Middle frontal gyrus (tissue), 1 donor: Measurements from ENCODE around the gene IL19.

Experiments used
- DNase-seq: peaks from one replicate; pipeline ENCODE4 v3.0.0-alpha.2; 2015; ENCODE audit warnings: low spot score; ENCODE audit errors: extremely low spot score

IL19 gene

DNA sequence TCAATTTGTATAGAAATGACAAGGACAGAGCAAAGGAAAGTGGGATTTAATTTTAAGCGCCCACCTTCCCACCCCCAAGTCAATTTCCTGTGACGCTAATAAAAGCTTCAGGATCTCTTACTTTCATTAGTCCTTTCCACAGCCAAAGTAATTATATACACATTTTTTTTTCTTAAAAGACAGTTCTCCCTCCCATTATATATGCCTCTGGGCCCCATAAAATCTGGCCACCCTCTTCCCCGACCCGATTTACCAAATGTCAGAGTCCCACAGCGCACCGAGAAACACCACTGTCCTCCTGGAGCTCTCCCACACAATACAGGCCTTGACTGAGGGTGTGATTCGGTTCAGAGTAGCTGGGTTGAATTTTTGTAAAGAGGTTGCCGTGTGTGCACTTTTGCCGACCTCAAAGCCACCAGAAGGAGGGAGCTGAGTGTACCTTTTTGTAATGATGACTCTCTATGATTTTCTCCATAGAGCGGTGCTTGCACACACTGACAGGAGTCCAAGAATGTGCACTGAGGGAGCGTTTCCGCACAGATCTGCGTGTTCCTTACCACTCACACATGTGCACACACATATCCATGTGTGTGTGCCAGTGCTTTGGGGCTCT, 27.9 kb downstream of the IL19 start:
- DNase-seq = no peak

DNA sequence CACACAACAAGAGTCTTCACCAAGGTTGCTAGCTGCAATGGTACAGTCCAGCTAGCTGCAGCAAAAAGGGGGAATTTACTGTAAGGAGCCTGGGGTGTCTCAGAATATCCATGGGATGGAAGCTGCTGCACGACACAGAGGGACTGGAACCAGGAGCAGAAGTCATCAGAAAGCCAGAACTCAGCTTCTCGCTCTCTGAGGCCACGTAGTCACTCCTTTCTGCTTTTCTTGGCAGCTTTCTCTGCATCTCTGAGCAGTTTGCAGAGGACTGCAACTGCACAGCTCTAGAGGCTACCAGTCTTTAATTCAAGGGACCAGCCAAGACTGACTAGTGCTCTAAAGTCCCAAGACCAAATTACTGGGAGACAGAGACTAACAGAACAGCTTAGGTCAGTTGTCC, 28.7 kb downstream of the IL19 start:
- no peak for DNase-seq

DNA sequence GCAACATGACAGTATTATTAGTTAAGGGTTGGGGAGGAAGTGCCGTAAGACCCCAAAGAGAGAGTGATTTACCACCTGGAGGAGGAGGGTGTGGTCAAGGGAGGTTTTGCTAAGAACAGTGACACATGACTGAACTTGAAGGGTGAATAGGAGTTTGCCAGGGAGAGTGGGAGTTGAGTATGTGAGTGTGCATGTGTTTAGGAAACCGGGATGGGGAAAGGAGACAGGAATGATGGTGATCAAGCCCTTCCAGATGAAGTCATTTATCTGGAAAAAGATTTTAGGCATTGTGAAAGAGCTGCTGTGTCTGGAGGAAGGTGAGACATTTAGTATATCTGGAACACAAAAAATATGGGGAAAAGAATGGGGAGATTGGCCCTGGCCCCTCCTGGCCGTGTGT, 29.8 kb downstream of the IL19 start:
- DNase-seq = no peak

DNA sequence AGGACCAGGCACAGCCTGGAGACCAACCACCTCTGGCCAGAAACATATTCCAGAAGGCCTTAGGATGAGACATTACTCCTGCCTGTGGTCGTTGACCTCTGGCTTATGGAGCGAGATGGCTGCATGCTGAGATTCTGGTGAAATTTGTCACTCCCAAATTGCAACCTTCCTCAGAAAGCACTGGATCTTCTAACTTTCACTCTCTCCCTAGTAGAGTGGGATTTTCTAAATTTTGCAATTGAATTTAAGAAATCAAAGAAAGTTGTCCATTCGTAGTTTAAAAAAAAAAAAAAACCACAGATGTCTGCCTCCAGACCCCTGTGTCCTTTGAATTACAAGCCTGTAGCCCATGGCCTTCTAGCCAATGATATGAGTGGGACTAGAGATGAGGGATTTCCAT, 30.3 kb downstream of the IL19 start:
- no peak for DNase-seq

DNA sequence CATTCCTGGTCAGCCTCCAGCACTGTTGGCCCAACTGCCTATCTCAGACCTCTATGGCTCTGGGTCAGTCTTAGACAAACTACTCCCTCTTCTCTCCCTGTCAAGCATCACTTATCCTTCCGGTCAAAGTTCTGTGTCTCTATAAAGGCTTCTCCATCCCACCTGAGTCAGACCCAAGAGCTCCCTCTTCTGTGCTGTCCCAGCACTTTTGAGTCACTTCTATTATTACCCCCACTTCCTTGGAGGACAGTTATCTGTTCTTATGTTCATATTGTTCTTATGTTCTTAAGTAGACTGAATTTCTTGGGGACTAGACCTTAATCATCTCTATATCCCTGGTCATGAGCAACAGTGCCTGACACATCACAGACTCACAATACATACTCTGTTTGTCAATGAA, 30.9 kb downstream of the IL19 start:
- no peak for DNase-seq

DNA sequence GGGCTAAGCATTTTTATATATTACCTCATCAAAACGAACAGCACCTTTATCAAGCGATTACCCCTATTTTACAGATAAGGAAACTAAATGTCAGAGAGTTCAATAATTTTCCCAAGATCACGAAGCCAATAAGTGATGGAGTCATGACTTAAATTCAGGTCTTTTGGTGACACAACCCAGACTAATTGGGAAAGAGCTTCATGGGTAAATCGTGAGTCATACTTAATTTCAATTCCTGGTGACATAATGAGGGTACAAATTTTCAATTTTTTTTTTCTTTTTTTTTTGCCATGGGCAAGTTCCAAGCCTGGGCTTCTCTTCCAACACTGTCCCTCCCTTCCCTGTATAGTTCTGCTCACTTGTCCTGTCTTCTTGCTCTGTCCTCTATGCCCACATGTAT, 31.8 kb downstream of the IL19 start:
- DNase-seq = no peak

DNA sequence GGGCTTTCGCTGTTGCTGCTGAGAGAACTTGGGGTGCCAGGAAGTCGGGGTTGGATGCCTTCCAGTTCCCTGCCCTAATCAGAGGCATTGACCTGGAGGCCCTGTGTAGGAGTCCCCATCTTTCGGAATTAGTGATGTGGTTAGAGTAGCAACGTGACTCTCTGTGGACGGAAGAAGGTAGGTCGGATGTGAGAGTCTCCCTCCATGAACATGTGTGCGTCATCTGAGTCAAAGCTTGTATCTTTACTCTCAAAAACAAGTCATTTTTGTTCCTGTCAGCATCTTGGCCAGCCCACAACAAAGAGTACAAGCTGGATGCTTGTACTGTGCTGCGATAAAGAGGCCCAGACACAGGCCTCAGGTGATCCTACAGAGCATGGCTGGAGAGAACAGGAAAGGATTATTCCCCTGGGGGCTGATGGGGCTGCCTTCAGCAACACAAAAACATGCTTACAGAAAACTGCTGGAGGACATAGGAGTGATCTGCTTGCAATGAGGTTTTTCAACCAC, 32.7 kb downstream of the IL19 start:
- DNase-seq = no peak

DNA sequence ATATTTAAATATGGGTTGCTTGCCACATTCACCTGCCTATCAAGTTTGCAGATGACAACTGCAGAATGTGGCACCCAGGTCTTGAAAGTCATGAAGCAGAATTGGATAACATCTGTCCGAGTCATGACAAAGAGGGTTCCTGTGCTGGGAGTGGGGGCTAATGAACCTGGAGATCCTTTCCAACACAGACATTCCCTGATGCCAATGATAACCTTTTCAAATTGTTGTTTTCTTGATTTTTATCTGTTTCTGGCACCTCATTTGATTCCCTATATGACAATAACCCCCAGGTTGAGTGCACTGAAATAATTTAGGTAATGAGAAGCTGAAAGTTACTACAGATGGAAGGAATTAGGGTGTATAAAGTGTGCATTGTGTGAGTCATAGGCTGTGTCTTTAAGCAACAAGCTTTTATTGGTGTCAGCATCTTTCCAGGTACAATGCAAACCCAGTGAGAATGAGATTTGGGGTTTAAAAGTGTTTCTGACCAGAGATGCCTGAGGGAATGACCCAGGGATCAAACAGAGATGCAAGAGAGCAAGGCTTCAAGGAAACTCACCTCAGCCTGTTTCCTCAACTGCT, 33.7 kb downstream of the IL19 start:
- no peak for DNase-seq

DNA sequence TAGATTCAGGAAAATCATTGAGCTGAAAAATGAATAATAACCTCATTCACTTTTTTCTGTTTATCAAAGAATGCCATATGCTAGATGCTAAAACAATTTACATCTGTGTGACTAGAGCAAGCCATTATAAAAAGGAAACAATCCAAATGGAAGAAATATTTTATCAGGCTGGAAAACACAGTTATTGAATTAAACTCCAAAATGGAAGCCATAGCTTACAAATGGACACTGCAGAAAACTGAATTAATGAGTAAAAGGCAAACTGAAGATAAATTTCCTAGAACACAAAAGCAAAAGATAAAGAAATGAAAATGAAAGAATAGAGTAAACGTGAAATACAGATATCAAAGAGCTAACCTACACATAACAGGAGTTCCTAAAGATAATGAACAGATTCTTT, 34.8 kb downstream of the IL19 start:
- no peak for DNase-seq

DNA sequence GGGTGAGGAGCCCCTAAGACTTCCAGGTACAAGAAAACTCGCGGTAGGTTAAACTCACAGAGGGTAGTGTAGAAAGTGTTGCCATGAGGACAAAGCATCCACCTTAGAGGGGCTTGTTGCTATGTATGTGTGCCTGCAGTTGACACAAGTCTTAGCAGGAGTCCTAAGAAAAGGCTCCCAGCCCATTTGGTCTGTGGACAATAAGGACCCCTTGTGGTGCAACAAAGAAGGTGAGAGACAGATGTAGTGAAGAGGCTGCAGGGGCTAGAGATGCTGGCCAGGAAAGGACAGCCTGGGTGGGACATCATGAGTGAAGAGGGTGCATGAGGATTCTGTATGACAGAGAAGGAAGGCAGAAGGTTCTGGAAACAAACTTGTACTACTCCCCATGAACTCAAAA, 38.0 kb downstream of the IL19 start:
- DNase-seq = no peak

DNA sequence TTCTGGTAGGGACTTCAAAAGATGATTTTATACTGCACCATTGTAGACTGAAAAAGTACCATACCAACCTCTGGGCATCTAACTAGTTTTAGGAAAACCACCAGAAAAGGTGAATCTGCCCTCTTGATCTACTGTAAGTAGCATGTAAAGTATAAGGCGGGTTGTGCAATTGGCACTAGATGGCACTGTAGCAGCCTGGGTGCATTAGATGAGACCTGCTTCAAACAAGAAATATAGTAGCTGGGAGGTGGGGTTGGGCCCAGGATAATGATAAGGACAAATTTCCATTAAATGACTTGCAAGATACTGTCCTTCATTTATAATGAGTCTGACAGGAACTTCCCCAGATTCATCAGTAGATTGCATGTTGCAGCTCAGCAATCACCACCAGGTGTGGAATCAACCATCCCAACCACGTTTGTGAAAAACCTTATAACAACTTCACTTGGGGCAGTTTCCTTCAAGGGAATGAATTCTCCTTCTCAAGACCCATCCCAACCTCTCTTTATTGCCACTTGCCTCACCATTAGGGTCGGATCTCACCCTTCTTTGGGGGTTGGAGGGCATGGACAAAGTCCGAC, 39.0 kb downstream of the IL19 start:
- no peak for DNase-seq

DNA sequence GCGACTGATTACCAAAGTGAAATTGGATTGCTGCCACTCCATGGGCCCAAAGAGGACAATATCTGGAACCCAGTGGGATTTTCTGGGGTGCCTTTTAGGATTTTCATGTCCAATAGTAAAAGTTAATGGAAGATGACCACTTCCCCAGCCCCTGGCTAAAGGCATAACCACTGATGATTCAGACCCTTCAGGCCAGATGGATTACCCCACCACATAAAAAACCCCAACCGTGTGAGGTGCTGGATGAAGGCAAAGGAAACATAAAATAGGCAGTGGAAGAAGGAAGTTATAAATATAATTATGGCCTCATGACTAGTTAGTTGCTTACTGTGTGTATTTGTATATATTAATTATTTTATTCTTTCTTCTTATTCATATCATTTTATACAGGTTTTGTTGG, 41.9 kb downstream of the IL19 start:
- DNase-seq = no peak

DNA sequence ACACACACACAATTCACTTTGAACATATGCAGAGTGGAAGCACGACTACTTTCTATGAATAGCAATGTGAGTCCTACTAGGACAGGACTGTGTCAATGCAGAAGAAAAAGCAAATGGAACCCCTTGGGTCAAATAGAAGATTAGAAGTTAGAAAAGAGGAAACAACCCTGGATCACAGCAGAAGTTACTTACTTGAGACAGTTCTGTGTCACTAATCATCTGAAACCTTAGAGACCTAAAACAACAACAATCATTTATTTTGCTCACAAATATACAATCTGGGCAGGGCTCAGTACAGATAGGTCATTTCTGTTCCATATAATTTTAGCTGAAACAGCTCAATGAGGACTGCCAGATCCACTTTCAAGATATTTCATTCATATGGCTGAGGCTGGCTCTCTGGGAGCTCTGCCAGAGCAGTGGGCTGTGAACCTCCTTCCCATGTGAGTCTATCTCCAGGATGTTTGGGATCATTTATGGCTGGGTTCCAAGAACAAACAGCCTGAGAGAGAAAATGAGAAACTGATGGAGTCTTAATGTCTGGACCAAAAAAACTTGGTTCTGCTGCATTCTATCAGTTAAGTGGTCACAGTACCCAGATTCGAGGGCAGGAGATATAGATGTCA, 44.3 kb downstream of the IL19 start:
- DNase-seq = peak; percentile 6

DNA sequence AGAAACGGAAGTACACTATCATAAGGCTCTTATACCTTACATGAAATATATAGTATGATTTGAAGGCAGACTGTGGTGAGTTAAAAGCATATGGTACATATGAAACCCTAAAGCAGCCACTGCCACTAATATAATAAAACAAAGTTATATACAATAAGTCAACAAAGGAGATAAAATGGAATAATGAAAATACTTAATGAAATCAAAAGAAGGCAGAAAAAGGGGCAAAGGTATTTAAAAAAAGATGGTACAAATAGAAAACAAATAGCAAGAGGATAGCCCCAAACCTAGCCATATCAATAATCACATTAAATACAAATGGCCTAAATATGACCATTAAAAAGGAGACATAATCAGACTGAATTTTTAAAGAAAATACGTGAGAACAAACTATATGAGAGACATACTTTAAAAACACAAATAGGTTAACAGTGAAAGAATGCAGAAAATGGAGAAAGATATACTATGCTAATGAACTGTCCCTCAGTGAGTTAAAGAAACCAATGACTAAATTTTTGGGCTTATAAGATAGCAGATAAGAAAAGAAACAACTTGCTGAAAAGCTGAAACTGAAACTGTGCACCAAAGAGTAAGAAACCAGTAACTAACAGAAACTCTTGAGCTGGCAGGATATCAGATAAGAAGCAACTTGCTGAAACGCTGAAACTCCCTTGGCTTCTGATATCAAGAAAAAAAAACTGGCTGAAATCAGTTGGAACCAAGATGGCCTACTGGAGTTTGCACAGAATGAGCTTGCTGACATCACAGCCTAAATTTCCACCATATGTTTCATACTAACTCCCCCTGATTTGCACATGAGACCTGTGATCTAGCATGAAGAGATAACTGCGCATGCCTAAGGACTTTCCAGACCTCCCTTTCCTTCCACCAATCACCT, 46.1 kb downstream of the IL19 start:
- DNase-seq = no peak

DNA sequence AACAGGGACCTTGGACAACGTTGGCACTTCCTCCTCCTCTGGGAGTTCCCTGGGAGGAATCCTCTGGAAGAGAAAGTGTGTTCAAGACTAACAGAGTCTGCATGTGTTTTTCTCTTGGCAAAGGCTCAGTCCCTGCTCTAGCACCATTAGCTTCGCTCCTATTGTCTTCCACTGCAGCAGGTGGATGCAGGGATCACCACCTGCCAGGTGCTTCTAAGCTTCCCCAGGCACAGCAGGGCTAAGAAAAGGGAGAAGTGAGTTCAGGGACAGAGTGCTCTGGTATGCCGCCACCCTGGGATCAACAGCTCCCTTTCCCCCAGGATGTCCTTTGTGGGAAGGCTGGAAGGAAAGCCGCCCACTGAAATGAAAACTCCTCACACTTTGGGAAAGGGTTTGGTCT, 50.9 kb downstream of the IL19 start:
- DNase-seq = no peak

DNA sequence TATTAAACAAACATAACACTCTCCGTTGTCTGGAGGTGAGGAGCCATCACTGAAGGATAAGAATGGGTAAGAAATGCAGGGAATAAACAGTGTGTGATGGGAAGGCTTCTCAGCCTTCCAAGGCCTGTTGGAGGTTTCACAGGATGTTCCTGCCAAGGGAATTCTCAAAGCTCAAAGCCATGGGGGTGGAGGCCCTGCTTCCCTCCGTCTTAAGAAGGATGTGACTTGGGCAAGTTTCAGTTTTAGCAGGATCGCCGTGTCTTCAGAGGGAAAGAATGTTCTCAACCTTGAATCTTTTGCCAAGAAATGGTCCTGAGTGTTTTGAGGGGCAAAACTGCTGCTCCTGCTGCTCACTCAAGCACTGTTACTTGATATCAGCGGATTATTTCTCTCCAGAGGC, 53.2 kb downstream of the IL19 start:
- no peak for DNase-seq

DNA sequence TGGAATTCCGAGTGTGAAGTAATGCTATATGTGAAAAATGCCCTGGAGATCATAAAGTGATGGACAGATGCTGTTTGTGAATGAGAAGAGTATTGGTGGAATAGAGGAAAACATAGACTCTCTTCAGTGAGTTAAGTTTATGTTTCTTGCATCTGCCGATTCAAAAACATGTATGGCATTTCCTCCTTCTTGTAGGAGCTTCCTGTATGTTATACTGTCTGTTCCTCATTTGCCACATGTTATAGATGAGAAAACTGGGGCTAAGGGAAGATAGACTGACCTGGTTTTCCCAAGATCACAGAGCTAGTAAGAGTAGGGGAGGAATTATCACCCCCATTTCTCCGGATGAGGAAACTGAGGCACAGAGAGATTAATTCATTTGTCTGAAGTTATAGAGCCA, 53.8 kb downstream of the IL19 start:
- DNase-seq = no peak

DNA sequence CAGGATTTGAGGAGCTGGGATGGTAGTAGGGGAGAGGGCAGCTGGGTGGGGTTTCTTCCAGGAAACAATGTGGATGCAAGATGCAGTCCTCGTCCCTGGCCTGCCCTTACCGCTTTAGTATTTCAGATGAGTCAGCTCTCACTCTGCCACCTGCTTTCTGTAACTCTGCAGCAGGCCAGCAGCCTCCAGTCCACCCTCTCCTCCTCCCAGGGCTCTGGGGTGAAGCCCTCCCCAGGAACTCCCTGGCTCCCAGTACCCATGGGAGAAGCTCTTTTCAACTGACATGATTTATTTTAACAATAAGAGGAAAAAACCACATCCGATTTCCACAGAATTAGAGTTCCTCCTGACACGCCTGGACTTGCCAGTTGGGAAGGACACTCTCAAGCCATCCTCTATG, 55.8 kb downstream of the IL19 start:
- no peak for DNase-seq

DNA sequence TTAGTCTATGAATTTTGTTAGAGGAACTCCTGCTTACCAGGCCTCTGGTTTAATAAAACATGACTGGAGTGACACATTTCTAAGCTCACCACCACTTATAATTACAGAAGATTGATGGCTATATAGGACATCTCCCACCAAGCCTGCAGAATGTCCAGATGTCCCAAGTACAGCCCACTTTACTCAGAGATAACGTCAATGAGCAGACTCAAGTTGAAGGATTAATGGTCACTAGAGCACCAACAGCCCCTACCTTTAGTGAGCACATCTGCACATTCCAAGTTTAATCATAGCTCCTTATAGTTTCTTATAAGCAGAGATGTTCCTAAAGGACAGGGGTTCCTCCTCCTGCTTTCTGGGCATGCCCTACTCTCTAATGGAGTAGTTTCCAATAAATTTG, 57.5 kb downstream of the IL19 start:
- DNase-seq = no peak

DNA sequence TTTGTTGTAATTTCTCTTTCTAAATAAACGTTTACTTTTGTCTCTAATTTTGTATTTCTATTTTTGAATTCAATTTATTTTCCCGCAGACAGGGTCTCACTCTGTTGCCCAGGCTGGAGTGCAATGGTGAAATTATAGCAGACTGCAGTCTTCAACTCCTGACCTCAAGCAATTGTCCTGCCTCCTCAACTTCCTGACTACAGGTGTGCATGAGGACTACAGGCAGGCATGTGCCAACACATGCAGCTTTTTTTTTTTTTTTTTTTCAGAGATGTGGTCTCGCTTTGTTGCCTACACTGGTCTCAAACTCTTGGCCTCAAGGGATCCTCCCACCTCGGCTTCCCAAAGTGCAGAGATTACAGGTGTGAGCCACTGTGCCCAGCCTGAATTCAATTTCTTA, 58.2 kb downstream of the IL19 start:
- DNase-seq = no peak

DNA sequence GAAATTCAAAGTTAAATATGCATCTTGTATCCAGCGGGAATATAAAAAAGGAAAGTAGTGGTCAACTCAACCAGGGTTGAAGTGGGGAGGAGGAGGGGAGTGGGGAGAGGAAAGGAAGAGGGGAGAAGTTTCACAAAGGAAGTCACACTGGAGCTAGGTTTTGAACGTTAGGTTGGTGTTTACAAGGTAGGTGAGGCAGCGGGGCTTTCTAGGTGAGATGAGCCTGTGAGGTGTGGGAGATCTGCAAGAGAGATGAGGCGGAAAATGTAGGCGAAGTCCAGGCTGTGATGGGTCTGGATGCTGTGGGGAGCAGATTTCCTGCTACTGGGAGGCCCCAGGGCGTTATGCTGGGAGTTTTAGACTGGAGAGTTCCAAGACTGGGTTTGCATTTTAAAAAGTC, 58.7 kb downstream of the IL19 start:
- no peak for DNase-seq

DNA sequence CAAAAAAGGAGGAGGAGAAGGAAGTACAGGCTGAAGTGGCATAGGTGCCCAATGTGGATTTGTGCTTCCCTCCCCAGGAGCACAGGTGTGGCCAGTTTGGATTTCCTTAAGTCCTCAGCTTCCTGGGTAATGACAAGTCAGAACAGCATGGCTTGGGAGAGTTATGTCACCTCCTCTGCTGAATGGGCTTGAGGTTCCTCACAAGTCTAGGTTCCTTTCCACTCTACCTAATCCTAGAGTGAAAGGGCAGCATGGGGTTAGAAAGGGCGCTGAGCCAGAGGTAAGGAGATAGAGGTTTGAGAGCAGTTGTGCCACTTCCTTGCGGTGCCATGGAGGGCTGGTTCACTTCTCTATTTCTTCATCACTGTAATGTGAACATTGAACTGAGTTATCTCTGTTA, 59.3 kb downstream of the IL19 start:
- DNase-seq = no peak
